GM19395 (cell line): ENCODE measurements around the gene ODF4.

Source experiments
- ATAC-seq: cut with Tn5 transposase; IDR thresholded peaks from one replicate; pipeline ENCODE4 v1.9.1; 2021; ENCODE audit warnings: mild to moderate bottlenecking, moderate library complexity; ENCODE audit not compliant: unreplicated experiment

Gene ODF4

GRCh38 chr17:8339540-8339939 lies at the start of gene ODF4:
Gene ODF4, plus strand, starts transcription at chr17:8339840. Its CDS starts 212 bp downstream, at chr17:8340052.
- no peak for ATAC-seq

DNA sequence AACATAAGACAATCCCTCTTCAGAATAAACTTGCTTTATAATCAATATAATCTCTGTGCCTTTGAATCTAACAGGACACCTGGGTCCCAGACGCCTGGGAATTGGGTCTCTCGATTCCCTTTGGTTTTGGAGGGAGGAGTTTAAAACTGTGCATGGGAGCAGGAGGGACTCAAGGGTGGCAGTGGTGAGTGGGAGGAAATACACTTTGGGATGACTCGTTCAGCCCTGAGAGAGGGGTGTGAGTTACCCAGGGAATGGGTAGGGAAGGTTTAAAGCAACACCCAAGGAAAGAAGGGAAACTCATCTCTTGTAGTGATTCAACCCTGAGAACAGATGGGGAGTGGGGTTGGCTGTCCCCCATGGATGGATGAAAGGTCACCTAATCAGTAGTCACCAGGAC lies 49.6 kb upstream of the ODF4 start:
- no peak for ATAC-seq

- ATAC-seq = no peak
Observed at GRCh38 chr17:8292639-8293395, 46.8 kb upstream of the ODF4 start.

- no peak for ATAC-seq
Observed at GRCh38 chr17:8294361-8294760, 45.3 kb upstream of the ODF4 start.

- no peak for ATAC-seq
Observed at GRCh38 chr17:8294814-8295316, 44.8 kb upstream of the ODF4 start.

DNA sequence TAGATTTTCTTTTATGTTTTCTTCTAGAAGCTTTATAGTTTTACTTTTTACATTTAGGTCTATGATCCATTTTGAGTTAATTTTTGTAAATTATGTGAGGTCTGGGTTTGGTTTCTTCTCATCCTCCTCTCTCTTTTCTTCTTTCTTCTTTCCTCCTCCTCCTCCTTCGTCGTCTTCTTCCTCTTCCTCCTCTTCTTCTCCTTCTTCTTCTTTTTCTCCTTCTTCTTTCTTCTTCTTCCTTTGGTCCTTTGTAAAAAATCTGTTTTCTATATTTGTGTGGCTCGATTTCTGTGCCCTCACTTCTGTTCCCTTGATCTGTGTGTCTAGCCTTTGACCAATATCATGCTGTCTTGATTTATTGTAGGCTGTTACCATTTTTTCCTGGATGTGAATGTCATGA lies 39.4 kb upstream of the ODF4 start:
- no peak for ATAC-seq

GRCh38 chr17:8300627-8301242 lies 38.9 kb upstream of the ODF4 start:
- ATAC-seq = peak; percentile 60

DNA sequence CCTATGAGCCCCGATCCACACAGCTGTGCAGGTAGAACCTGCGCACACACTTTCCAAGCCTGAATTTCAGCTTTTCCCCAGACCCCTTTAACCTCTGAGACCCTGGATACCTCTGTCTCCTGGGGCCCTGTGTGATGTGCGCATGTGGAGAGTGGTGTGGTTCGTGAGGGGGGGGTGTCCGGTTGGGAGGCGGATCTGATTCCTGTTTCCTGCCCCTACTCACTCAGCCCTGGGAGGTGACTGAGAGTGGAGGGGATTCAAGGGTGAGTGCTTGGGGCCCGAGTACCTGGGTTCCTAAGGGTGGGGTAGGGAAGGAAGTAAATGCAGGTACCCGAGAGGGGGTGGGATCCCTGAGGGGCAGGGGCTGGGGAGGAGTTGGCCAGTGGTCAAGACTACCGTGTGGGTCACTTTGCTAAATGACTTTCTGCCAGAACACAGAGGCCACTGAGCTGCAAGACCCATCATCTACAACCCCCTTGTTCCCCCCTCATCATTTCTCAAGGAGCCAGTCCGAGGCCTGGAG lies 29.0 kb upstream of the ODF4 start:
- no peak for ATAC-seq

DNA sequence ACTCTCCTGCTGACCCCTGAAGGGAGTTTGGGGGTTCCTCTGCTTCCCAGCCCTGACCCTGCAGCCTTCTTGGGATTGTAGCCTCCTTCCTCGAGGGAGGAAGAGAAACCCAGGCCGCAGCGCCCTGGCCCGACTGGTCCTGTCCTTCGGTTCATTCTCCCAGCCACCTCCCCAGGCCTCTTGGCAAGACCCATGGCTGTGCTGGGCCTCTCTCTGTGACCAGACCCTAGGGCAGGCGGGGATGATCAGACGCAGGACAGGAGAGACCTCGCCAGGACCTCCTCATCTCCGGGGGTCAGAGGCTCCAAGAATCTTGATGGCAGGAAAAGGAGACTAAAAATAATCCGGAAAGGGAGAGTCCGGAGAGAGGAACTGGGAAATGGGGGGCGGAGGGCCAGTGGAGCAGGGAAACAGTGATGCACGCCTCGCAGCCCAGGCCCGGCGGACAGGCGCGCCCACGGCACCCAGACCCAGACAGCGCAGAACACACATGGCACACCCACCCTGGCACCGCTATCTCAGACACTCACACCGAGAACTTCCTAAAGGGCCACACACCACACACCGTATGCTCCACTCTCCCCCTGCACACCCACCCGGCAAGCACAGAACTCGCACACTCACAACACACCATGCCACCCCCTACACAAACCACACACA lies 28.4 kb upstream of the ODF4 start:
- no peak for ATAC-seq

DNA sequence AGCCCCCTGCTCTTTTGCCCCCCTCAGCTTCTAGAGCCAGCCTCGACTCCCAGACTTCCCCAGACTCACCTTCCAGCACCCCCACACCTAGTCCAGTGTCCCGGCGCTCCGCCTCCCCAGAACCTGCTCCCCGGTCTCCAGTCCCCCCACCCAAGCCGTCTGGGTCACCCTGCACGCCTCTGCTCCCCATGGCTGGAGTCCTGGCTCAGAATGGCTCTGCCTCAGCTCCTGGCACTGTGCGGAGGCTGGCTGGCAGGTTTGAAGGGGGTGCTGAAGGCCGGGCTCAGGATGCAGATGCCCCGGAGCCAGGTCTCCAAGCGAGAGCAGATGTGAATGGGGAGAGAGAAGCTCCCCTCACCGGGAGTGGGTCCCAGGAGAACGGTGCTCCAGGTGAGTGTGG lies 27.4 kb upstream of the ODF4 start:
- no peak for ATAC-seq

DNA sequence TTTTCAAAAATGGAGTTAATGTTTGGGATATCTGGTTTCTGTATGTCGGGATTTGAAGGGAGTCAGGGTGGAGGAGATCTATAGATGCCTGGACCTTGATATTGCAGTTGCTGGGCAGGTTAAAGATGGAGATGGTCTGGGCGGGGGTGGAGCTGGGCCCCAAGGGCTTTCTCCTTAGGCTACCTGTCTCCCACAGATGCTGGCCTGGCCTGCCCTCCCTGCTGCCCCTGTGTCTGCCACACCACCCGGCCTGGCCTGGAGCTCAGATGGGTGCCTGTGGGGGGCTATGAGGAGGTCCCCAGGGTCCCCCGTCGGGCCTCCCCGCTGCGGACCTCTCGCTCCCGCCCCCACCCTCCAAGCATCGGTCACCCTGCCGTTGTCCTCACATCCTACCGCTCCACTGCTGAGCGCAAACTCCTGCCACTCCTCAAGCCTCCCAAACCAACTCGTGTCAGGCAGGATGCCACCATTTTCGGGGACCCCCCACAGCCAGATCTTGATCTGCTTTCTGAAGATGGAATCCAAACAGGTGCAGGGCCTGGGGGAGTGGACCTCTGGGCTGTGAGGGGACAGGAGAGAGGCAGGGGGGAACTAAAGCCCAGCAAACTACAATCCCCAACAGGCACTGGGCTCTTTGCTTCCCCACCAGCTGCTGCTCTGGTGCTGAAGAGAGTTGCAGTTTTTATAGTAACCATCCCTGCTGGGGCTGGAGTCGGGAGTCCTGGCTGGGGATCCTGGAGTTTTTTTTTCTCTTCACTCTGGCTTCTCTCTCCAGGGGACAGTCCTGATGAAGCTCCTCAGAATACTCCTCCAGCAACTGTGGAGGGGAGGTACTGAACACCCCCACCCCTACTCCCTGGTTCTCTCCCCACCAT lies 26.7 kb upstream of the ODF4 start:
- no peak for ATAC-seq

DNA sequence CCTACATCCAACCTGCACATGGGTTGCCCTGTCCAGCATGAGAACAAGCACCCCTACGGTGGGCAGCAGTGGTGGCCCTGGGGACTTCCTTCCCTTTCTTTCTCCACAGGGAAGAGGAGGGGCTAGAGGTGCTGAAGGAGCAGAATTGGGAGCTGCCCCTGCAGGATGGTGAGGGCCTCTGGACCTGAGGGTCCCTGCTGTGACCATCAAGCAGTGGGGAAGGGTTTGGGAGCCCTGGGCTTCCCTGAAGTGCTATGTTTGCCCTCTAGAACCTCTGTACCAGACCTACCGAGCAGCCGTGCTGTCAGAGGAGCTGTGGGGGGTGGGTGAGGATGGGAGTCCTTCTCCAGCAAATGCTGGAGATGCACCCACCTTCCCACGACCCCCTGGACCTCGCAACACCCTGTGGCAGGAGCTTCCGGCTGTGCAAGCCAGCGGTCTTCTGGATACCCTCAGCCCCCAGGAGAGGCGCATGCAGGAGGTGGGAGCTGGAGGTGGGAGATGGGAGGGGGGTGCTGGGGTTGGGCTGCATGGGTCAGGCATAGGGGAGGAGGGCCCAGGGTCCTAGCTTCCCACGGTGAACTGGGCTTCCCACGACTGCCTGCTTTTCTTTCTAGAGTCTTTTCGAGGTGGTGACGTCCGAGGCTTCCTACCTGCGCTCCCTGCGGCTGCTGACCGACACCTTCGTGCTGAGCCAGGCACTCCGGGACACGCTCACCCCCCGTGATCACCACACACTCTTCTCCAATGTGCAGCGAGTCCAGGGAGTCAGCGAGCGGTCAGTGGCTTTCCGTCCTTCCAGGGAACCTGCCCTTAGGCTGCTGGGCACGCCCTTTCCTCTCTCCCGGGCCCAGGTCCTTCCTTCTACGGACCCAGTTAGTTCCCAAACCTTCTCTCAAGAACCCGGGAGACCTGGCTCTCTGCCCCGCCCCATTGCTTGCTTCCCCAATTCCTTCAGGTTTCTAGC lies 24.6 kb upstream of the ODF4 start:
- no peak for ATAC-seq

- no peak for ATAC-seq
Observed at GRCh38 chr17:8315764-8316217, 23.8 kb upstream of the ODF4 start.

DNA sequence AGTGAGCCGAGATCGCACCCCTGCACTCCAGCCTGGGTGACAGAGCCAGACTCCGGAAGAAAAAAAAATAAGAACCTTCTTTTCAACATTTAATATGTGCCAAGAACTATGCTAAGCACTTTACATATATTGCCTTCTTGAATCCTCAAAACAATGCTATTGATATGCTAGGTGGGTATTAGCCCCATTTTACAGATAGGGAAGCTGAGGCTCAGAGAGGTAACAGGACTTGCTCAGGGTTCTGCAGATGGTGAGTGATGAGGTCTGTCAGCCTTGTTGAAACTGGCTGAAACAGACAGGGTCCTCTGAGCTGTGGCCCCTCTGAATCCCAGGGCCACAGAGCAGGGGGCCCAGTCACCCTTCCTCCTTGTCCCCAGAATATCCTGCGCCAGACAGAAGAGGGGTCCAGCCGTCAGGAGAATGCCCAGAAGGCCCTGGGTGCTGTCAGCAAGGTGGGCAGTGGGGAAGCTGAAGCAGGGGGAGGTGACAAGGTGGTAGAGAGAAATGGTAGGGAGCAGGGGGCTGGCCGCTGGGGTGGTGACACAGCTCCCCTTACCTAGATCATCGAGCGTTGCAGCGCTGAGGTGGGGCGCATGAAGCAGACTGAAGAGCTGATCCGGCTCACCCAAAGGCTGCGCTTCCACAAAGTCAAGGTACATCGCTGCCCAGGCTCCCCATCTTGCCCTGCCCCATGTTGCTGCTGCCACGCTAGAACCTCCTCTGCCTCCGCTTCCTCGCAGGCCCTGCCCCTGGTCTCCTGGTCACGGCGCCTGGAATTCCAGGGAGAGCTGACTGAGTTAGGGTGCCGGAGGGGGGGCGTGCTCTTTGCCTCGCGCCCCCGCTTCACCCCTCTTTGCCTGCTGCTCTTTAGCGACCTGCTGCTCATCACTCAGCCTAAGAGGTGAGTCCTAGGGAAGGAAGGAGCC lies 21.4 kb upstream of the ODF4 start:
- ATAC-seq = no peak

- ATAC-seq = no peak
Observed at GRCh38 chr17:8320262-8320661, 19.4 kb upstream of the ODF4 start.

- ATAC-seq = no peak
Observed at GRCh38 chr17:8320990-8321389, 18.6 kb upstream of the ODF4 start.

DNA sequence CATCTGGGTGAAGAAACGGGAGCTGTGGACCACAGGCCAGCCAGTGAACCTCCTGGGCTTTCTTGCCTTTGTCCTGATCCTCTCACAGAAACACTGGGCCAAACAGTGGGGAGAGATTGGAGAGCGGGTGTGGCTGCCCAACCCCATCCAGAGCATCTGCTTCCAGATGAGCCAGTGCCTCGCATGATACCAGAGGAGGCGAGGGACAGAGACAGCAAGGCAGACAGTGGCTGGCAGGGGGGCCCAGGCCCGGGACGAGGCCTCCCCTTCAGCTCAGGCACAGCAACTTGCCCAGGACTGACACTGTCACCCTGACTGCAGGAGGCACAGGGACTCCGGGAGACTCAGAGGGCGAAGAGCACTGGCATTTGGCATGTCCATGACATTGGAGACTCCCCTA lies 17.6 kb upstream of the ODF4 start:
- ATAC-seq = no peak

DNA sequence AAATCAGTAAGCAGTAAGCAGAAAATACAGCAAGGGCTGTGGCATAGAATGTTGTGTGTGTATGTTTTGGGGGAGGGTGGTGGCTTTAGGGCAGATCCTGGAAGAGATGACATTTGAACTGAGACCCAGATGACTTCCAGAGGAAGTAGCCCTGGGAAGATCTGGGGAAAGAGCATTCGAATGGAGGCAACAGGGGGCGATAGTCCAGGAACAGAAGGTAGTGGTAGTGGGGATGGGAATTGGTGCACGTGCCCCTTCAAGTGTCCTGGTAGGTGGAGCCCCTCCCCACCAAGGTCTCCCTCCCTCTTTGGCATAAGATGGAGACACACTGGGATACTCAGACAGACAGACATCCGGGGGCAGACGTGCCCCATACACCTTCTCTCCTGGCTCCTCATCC lies 15.5 kb upstream of the ODF4 start:
- no peak for ATAC-seq
